ENCODE measurements around the gene DIAPH1.

DNA sequence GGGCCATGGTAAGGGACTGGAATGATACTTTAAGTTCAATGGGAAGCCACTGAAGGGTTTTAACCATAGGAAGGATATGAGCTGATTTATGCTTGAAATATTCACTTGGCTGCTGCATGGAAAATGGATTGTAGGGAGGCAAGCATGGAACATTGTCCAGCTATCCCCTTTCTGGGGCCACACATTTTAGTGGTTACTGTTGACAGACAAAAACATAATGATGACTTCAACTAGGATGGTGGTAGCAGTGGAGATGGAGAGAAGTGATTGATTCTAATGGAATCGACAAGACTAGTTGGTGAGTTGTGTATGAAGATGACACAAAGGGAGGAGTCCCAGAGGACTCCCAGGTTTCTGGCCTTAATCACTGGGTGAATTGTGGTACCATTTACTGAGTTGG, 38.6 kb upstream of the DIAPH1 start:
- TF ChIP-seq POLR2A (IDR thresholded peaks at IDR 0.05) = no peak
- TF ChIP-seq, protein P1, sequence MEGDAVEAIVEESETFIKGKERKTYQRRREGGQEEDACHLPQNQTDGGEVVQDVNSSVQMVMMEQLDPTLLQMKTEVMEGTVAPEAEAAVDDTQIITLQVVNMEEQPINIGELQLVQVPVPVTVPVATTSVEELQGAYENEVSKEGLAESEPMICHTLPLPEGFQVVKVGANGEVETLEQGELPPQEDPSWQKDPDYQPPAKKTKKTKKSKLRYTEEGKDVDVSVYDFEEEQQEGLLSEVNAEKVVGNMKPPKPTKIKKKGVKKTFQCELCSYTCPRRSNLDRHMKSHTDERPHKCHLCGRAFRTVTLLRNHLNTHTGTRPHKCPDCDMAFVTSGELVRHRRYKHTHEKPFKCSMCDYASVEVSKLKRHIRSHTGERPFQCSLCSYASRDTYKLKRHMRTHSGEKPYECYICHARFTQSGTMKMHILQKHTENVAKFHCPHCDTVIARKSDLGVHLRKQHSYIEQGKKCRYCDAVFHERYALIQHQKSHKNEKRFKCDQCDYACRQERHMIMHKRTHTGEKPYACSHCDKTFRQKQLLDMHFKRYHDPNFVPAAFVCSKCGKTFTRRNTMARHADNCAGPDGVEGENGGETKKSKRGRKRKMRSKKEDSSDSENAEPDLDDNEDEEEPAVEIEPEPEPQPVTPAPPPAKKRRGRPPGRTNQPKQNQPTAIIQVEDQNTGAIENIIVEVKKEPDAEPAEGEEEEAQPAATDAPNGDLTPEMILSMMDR (IDR thresholded peaks at IDR 0.05) = no peak

Measured in Peyer's patch (tissue), 4 donors.